RPMI8226 (cell line): ENCODE data around the gene RALGAPA2.

Source experiments
- DNase-seq: peaks from one replicate; pipeline ENCODE4 v3.0.0-alpha.2; 2015

Gene RALGAPA2

GRCh38 chr20:20720158-20720557, 7.7 kb upstream of the RALGAPA2 start:
- DNase-seq, result no peak

- no peak for DNase-seq
Measured at GRCh38 chr20:20719411-20719810, 7.0 kb upstream of the RALGAPA2 start.

GRCh38 chr20:20713244-20713765, 861 bp upstream of the RALGAPA2 start:
- DNase-seq, result no peak

DNA sequence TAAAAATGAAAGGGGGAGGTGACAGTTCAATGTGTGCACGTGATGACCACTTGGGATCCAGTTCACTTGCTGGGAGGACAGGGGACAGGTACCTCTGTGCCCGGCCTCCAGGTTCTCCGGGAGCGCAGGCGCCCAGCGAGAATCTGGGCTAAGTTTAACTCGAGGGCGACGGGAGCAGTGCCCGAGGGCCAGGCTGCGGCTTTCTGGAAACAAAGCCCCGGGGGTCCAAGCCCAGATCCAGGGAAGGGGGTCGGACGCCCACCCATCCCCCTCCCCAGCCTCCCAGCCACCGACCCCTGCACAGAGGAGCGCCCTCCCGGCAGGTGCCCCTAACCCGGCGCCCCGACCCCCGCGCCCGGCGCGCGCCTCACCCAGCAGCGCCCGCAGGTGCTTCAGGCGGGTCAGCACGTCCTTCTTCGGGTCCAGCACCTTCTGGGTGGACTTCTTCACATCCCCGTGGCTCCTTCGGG, 405 bp downstream of the RALGAPA2 start:
- DNase-seq, result no peak

- DNase-seq, result peak; percentile 18
Measured at GRCh38 chr20:20711413-20711812, 1.0 kb downstream of the RALGAPA2 start.

- DNase-seq, result no peak
Measured at GRCh38 chr20:20710443-20711315, 1.8 kb downstream of the RALGAPA2 start.

- DNase-seq, result no peak
Measured at GRCh38 chr20:20709887-20710286, 2.6 kb downstream of the RALGAPA2 start.

GRCh38 chr20:20706285-20706684, 6.2 kb downstream of the RALGAPA2 start:
- DNase-seq, result no peak

DNA sequence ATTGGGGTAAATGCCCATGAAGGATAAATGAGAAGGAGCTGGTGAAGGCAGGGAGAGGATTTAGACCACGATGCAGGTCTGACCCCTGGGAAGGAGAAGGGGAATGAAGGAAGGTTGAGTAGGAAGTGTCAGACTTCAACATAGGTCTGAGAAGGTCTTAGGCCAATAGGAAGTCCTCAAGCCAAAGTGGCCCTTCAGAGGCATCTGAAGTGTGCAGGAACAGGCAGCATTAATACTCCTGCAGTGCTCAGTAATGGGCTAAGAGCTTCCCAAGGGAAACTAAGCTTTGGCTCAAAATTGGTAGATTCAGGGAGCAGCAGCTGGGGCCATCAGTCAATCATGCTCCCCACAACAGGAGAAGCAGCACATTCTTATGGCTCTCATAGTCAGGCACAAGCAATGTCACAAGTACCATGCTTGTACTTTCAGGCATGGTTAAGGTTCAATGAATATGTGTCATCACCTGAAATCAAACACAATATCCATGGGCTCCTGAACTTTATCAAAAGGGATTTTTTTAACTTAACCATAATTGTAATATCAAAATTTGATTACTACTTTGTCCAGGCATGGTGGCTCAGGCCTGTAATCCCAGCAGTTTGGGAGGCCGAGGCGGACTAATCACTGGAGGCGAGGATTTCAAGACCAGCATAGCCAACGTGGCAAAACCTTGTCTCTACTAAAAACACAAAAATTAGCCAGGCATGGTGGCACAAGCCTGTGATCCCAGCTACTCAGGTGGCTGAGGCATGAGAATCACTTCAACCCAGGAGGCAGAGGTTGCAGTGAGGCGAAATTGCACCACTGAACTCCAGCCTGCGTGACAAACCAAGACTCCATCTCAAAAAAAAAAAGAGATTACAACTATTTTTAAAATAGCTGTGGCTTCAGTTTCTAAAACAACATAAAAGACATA, 9.9 kb downstream of the RALGAPA2 start:
- no peak for DNase-seq

DNA sequence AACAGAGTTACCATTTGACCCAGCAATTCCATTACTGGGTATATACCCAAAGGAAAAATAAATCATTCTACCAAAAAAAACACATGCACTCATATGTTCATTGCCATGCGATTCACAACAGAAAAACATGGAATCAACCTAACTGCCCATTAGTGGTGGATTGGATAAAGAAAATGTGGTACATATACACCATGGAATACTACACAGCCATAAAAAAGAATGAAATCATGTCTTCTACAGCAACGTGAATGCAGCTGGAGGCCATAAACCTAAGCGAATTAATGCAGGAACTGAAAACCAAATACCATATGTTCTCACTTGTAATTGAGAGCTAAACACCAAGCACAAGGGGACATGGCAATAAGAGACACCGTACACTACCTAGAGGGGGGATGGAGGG, 12.5 kb downstream of the RALGAPA2 start:
- no peak for DNase-seq

DNA sequence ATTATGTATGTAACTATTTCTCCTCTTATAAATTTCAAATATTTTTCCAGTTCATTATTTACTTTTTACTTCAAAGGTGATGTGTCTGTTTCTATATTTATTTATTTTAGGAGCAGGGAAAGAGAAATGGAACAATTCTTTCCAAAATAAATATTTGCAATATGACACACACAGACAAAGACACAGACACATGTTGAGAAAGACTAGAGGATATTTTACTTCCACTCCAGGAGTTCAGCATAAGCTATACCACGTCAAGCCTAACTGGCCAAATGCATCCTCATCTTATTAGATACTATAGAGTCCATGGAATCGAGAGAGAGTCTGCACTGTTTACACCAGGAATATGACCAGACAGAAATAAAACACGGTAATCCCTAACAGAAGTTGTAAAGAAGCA, 13.3 kb downstream of the RALGAPA2 start:
- no peak for DNase-seq

- DNase-seq, result no peak
Measured at GRCh38 chr20:20697325-20697845, 15.1 kb downstream of the RALGAPA2 start.

- DNase-seq, result no peak
Measured at GRCh38 chr20:20695250-20695816, 17.1 kb downstream of the RALGAPA2 start.

DNA sequence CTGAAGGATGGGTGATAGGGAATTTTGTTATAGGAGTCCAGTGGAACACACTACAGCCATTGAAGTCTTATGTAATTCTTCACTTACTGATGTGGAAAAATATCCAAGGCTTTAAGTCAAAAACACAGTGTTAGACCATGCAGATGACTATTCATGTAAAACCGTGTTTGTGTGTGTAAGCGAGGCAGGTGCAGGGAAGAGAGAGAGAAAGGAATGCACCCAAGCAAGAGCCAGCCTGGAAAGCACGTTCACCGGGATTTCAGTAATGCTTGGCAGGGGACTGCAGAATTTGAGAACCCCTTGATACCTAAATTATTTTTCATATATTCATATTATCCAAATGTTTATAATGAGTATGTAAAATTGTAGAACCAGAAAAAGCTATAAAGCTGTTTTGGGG, 17.9 kb downstream of the RALGAPA2 start:
- DNase-seq, result no peak

DNA sequence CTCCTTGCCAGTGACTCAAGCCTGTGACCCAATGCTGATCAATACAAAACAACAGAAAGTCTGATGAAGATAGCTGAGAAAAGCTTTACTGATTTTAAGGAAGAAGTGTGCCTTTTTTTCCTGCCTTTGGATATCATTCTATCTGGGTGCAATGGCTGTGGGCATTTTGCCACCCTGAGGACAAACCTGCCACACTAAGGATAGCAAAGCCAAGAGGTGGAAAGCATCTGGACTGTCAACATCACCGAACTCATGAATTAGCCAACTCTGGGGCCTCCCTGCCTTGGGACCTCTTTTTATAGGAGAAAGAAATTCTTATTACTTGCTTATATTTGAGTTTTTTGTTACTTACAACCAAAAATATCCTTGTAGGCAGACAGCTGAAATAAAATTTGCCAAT, 19.9 kb downstream of the RALGAPA2 start:
- DNase-seq, result no peak

DNA sequence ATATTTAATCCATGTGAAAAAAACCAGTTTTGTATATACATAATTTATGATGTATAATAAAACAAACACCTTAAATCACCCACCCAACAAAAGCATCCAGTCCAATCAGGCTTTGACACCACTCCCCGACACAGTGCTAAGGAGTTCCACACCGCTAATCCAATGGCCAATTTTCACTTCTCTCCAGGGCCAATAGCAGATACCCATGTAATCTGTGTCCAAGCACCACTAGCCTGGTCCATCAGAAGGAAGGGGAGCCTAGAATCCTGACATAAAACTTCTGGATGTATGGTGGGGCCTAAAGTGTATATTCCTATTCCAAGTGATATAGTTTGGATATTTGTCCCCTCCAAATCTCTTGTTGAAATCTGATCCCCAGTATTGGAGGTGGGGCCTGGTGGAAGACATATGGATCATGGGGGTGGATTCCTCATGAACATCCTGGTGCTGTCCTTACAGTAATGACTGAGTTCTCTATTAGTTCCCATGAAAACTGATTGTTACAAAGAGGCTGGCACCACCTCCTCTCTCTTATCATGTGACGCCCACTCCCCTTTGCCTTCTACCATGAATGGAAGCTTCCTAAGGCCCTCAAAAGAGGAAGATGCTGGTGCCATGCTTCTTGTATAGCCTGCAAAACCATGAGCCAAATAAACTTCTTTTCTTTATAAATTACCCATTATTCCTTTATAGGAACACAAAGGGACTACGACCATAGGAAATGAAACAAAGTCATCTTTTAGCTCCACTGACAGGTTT, 20.8 kb downstream of the RALGAPA2 start:
- DNase-seq, result no peak

DNA sequence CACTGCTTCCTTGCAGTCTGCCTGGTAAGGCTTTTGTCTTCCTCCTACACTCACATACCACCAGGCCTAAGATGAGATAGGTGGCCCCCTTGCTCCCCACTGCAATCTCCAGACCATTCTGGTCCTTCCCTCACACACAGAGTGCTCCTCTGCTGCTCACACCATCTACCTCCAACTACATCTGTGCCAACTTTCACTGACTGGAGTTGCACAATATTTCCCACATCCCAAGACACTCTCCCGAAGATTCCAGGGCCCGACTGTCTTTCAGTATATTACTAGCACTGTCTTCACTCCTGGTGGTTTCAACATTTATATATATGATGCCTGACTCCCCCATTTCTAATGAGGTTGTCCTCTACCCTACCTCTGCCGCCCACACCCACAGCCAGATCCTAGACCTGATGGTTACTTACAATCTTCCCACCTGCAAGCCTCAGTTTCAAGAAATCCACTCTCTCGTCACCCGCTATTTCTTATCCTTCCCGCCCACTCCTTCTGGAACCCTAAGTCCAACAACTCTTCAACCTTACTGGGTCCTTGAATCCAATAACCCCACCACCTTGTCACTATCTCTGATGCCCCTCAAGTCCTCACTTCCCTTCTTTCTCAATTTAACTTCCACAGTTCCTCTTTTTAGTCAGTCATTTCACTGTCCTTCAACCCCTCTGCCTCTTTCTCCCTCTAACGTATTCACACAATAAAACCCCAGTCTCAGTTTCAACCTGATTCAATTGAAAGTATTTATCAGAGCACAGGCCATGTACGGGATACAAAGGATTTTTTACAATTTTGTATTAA, 21.6 kb downstream of the RALGAPA2 start:
- no peak for DNase-seq

DNA sequence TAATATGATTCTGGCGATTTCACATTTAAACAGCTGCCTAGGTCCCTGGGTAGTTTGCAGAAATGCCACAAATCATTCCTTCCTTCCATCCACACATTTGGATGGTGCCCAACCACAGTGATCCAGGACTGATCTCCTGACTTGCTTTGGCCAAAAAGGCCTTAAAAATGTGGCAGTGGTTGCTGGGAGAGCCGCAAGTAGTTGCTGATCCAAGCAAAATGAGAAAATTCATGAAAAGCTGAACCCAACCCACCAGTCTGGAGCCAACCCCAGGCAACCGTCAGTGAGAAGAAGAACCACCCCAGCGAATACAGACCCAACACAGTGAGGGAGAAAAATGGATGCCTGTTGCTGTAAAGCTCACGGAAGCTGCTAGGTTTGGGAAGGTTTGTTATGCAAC, 25.1 kb downstream of the RALGAPA2 start:
- DNase-seq, result no peak

GRCh38 chr20:20685635-20686034, 26.8 kb downstream of the RALGAPA2 start:
- DNase-seq, result no peak

GRCh38 chr20:20683481-20684321, 28.7 kb downstream of the RALGAPA2 start:
- no peak for DNase-seq
